Measurements from ENCODE around the gene BPIFA2.
A peak's percentile ranks its signal among the peaks of the same experiment; 100 is the strongest.
"Not testable (repeated sequence)": the region's sequence is repeated elsewhere in the genome, so short reads cannot be mapped to it uniquely, and the experiment has no call there.

The BPIFA2 gene, protein sequence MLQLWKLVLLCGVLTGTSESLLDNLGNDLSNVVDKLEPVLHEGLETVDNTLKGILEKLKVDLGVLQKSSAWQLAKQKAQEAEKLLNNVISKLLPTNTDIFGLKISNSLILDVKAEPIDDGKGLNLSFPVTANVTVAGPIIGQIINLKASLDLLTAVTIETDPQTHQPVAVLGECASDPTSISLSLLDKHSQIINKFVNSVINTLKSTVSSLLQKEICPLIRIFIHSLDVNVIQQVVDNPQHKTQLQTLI

DNA sequence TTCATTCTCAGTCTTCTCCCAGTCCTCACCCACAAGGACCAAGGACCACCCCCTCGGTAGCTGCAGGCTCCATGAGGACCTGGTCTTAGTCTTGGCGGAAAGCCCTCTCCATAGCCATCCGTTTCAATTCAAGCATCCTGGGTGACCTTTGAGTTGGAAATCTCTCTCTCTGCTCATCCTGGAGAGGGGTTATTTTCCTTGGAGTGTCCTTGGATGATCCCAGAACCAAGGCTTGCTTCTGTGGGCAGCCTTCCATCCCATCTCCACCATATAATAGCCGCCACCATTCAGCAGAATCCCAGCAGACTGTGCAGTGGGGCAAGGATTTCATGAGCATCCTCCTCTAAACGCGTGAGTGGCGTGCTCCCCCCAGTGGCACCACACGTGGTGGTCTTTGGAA lies at the start of gene BPIFA2:
TSS of gene BPIFA2 (plus strand) at position 301 of the 400 bp plus-strand sequence. CDS start 987 bp downstream, outside the sequence.
- no peak for DNase-seq (ENCODE audit: low spot score)

DNA sequence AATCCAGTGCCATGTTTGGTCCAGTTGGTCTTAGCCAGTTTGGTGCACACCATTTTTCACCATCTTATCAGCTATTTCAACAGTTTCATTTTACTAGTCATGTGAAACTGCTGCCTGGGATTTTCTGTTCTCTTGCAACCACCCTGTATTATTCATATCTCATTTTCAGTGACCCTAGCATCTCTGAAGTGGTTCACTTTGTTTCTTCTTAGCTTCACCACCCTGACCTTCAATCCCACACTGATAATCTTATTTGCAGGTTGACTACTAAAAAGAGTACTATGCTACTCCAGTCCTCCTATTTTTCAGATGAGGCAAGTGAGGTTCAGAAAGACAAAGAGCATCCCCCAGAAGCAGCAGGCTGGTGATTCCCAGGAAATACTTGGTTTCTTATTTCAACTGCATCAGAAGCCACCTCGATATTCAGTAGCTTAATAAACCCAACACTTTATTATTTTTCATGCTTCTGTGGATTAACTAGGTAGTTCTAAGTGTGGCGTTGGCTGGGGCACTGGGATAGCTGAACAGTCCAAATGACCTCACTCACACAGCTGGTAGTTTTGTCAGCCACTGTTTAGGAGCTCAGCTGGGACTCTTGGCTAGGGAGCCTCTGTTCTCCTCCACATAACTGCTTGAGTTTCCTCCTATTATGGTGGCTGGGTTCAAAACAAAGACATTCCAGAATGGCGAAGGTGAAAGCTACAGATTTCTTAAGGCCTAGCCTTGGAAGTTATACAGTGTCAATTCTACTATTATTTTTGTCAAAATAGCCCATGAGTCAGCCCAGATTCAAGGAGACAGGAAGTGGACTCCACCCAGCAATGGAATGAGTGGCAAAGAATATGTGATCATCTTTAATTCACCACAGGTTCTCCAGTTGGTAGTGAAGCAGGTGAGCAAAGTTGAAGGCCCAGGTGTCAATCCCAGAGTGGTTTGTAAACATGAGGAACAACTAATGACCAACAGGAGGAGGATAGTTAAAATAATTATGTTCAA lies 47.9 kb upstream of the BPIFA2 start:
- DNase-seq (ENCODE audit: low spot score), result no peak

DNA sequence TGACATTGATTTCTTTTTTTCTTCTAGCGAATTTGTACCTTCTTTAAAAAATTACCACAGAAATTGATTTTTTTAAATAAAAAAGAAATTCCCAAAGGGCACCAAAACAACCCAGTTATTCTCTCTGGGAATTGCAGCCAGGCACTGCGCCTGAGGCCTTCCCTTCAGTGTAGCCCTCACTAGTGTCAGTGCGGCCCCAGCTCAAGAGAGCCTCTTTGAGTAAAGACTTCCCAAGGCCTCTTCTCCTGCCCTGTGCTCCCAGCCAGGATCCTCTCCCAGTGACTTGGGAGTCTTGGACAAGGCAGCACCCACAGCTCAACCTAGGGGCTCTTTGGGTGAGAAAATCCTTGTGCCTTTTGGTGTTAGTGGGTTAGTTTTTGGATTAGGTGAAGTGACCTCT lies 47.0 kb upstream of the BPIFA2 start:
- no peak for DNase-seq (ENCODE audit: low spot score)

DNA sequence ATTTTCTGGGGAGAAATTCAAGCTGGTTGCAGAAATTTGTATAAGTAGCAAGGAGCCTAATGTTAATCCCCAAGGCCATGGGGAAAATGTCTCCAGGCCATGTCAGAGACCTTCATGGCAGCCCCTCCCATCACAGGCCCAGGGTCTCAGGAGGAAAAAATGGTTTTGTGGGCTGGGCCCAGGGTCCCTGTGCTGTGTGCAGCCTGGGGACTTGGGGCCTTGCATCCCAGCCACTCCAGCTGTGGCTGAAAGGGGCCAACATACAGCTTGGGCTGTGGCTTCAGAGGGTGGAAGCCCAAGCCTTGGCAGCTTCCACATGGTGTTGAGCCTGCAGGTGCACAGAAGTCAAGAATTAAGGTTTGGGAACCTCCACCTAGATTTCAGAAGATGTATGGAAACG lies 45.7 kb upstream of the BPIFA2 start:
- DNase-seq (ENCODE audit: low spot score), result not testable (repeated sequence)

DNA sequence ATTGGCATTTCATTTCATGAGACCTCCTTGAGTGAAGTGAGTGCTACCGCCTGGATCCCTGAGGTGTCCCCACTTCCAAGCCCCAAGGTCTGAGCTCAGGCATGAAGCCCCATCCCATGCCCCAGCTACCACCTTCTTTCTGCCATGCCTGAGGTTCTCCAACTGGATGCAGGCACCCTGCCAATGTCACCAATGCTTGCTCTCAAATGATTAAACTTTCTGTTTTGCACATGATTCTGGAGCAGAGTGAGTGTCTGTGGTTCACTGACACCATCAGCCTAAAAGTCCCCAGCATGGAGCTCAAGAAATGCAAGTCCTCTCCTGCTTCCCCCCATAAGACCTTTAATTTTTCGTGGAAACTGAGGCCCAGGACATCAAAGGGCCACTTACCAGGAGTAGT lies 43.7 kb upstream of the BPIFA2 start:
- DNase-seq (ENCODE audit: low spot score), result no peak

DNA sequence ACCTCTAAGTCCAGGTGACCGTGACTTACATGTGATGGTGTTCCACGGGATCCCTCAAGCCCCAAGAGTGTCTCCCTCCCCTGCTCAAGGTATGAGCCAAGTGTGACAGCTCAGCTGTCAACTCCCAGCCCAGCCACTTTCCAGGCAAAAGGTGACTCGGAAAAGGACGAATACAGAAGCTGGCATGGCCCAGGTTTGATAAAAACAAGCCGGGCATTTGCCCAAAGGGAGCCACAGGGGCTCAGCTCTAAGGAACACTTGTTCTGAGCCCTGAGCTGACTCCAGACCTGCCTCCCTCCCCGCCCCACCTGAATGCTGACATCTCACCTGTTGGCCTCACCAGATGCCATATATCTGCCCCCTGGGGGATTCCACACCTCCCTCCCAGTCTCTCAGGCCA lies 43.0 kb upstream of the BPIFA2 start:
- DNase-seq (ENCODE audit: low spot score), result no peak

DNA sequence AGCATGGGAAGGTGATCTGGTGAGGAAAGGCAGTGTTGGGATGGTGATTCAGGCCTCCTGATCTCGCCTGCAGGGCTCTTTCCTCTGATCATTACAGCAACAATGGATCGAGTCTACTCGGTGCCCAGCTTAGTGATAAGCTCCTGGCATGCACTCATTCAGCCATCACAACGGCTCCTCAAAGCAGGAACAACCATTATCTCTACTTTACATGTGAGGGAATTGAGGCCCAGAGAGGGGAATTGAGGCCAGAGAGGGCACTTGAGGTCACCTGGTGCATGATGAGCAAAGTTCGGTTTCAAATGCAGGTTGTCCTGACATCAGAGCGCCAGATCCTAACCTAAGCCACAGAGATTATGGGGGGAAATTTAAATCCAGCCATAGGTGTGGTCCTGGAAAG lies 42.0 kb upstream of the BPIFA2 start:
- no peak for DNase-seq (ENCODE audit: low spot score)

DNA sequence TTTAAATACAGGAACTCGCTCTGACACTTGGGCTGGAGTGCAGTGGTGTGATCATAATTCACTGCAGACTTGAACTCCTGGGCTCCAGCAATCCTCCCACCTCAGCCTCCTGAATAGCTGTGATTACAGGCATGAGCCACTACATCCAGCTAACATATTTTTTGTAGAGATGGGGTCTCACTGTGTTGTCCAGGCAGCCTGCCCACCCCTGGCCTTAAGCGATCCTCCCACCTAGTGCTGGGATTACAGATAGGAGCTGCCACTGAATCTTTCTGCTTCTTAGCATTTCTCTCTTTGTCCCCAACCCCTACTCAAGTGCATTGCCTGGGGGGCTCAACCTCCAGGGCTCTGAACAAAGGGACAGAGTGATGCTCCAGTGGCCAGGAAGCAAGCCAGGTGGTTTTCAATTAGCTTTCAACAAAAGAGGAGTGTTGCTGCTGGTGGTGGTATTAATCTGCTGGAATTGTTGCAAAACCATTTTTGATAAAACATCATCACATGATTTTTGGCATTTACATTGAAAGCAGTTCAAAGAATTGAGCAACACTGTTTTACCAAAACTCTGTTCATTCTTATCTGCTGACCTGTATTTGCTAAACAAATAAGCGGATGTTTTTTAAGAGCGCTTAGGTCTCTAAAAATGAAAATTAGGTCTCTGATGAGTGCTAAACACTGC lies 40.4 kb upstream of the BPIFA2 start:
- DNase-seq (ENCODE audit: low spot score), result peak; percentile 47

DNA sequence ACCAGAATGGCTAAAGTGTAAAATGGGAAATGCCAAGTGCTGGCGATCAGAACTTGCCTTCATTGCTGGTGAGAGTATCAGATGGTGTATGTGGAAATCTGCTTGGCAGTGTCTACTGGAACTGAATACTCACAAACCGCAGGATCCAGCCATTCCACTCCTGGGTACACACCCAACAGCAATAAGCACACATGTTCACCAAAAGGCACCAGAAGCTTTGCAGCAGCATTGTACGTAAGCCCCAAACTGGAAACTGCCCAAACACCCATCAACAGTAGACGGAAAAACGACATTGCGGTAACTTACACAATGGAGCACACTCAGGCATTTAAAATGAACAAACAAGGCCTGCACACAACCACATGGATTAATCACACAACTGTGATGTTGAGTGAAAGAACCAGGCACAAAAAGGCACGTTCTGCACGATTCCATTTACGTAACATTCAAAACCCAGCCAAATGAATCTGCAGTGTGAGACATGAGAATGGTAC lies 37.3 kb upstream of the BPIFA2 start:
- DNase-seq (ENCODE audit: low spot score), result no peak

DNA sequence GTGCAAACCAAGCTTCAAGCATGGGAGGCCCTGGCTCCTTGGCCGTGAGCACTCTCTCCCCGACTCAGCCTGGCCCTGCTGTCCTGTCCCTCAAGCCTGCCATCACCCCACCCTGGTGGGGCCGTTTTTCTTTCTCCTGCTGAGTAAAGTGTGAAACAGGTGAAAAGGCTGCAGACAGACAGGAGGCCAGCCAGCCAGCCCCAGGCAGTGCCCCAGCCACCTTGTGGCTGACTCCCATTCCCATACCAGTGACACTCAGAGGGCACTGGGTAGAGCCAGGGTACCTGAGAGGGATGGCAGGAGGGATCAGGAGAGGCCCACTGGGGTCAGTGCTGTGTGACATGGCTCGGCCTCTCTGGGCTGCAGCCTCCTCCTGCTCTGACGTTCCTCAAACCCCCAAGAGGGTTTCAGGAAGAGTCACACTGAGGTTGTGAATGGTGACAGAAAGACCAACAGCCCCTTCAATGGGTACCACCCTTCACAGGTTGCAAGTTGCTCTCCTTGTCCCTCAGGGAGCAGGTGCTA lies 35.9 kb upstream of the BPIFA2 start:
- DNase-seq (ENCODE audit: low spot score), result no peak

DNA sequence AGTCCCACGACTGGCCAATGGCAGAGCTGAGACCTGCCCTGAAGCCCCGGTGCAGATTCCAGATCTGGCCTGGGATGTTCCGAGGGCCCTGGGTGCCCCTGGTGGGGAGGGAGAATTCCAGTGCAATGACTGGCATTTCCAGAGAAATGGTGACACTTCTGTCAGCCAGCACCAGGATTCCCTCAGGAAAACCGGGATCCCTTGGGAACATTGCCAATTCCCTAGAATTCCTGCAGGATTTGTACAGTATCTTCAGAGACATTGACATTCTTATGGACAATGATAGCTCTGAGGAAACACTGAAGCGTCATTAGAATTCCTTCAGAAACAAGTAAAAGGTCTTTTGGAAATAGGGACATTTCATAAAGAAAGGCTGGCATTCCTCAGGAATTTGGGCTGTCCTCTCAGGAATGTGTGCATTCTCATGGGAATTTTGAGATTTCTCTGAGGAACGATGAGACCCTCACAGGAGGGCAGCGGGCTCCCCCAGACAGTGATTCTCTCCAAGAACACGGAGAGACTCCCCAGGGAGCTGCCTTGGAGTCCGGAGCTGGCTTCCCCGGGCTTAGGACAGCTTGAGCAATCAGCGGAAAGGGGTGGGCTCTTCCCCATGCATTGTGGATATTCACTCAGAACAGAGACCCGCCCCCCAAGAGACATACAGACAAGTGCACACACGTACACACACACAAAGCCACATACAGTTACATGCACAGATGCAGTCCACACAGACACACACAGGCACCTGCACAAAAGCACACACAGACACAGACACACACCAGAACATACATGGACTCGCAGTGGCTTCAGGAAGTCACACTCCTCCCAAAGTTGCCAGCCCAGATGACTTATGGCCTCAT lies 35.2 kb upstream of the BPIFA2 start:
- DNase-seq (ENCODE audit: low spot score), result no peak

DNA sequence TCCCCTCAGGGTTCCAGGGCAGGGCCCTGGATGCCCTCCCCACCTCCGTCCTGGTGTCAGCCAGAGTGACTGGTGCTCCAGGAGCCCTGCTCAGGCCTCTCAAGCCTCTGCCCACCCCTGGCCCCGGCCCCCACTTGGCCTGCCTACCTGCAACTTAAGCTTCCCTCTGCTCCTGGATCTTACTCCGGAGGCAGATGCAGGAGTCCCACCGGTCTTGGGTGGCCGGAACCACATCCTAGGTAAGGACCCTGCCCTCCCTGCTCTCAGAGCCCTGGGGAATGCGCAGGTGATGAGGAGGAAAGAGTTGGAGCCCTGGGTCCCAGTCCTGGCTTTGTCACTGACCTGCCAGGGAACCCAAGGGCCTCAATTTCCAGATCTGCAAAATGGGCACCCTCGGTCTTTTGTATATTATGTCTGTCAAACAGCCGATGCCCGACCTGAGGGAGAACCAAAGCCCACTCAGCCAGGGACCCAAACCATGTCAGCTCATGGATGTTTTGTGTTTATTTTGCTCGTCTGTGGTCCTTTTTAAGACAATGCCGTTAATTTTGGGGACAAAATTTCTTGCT lies 34.5 kb upstream of the BPIFA2 start:
- DNase-seq (ENCODE audit: low spot score), result no peak

DNA sequence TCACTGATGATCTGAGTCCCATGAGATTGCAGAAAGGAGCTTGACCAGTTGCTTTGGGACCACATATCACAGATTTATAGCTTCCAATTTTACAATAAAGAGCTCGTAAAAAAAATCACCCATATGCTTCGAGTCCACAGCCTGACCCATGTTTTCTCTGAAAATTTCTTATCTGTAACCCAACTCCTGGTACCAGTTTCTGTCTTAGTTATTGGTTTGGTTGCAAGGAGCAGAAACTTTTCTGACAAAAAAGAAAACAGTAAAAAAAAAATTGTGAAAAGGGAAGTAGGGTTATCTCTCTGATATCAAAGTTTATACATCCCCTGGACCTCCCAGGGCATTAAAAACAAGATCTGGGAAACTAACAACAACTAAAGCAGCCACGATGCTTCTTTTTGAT lies 30.8 kb upstream of the BPIFA2 start:
- no peak for DNase-seq (ENCODE audit: low spot score)

DNA sequence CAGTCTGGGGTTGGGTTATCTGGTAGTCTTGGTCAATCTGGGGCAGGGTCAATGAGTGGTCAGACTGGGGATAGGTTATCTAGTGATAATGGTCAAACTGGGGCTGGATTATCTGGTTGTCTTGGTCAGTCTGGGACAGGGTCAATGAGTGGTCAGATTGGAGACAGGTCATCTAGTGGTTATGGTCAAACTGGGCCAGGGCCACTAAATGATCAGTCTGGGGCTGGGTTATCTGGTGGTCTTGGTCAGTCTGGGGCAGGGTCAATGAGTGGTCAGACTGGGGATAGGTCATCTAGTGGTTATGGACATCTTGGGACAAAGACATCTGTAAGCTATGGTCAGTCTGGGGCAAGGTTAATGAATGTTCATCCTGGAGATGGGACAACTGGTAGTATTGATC lies 28.5 kb upstream of the BPIFA2 start:
- no peak for DNase-seq (ENCODE audit: low spot score)

DNA sequence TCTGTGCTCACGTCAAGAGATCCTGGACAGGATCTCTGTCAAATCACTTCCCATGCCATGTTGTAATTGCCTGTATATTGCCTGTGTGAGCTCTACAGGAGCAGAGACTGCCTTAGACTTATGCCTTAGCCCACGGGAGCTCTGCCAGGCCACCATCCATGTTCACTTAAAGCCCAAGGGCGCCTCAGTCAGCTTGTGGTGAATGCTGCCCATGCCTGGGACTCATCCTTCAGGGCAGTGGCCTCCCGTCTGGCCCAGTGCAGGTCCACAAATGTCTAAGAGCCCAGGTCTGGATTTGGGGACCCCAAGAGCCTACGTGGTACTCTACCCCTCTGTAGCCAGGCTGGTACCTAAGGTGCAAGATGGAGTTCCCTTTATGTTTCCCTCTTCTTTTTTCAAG lies 22.4 kb upstream of the BPIFA2 start:
- no peak for DNase-seq (ENCODE audit: low spot score)

DNA sequence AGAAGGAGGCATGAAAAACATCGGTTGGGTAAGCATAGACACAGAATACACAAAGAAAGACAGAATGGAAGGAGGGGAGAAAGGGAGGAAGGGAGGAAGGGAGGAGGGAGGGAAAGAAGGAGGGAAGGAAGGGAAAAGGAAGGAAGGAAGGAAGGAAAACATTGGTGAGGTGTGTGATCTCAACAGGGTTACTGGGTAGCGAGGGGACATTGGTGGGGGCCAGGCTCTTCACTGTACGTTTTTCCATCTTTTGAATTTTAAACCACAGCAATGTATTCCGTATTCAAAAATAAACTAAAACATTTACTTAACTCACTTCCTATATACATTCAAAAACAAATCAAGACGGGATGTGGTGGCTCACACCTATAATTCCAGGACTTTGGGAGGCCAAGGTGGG lies 20.7 kb upstream of the BPIFA2 start:
- no peak for DNase-seq (ENCODE audit: low spot score)

DNA sequence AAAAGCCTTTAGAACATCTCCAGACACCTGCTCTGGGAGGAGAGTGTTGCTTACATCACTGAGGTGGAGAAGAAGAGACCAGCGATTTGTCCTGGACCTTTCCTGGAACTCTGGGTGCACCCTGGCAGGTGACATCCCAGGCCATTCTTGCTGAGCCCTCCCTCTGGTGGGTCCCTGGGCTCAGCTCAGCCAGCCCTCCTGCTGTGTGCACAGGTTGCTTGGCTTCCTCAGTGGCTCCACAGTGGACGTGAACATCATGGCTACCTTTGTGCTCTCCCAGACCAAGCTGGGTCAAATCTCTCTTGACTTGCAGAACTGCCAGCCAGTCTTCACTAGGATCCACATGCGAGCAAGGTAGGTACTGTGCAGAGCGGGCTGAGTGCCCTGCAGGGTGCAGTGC lies 19.9 kb upstream of the BPIFA2 start:
- DNase-seq (ENCODE audit: low spot score), result no peak

DNA sequence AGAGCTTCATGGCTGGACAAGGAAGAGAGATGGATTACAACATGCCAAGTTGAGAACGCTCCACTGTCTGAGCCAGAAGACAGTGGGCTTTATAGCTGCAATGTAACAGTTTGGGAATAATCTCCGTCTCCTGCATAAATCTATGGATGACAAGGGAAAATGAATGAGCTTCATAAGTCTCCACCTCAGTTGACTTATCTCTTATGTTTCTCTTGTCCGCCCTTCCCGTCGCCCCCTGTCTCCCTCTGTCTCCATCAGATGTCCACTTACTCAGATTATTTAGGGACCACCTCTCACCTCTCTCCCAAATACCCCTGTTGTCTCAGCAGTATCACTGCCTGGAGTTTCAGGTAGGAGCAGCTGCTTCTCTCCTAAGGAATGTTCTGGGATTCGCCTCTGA lies 13.7 kb upstream of the BPIFA2 start:
- no peak for DNase-seq (ENCODE audit: low spot score)

DNA sequence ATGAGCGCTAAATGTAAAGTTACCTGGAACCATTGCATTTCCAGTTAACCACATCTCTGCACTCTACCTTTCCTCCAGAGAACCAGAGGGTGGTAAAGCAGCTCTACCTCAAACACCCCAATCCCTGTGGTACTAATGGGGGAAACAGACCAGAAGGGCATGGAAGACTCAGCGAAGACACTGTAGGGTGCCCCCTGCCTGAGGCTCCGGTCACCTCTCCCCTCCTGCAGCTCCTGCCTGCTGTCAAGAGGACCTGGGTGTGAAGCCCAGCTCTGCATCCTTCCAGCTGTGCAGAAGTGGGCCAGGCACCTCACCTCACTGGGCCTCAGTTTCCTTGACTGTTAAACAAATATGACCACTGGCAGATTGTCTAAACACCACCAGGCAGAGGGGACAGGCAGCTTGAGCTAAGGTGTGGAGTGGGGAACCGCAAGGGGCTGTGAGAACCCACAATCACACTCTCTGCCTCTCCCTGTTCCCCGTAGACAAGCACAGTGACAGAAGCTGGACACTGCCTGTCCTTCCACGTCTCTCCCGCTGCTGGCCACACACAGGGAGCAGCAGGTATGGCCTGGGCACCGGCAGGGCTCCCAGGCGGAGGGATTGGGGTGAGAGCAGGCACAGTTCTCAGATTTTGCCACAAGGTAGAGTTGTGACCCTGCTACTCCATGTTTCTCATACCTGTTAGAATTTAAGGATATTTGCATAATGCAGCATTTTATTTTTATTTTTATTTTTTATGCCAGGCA lies 9.1 kb upstream of the BPIFA2 start:
- no peak for DNase-seq (ENCODE audit: low spot score)

DNA sequence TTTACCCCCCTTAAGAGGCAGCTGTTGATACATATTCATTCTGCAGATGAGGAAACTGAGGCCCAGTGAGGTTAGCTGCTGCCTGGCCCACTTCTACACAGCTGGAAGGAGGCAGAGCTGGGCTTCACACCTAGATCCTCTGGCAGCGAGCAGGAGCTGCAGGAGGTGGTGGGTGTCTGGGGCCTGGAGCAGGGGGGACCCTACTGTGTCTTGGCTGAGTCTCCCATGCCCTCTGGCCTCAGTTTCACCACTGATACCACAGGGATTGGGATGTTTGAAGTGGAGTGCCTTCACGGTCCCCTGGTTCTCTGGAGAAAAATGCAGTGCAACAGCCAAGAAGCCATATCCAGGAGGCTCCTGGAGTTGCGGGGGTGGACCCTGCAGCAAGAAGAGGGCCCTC lies 8.2 kb upstream of the BPIFA2 start:
- no peak for DNase-seq (ENCODE audit: low spot score)

Data from HuH-7.5 (cell line).